Activated CD4-positive, alpha-beta memory T cell treated with anti-CD3 and anti-CD28 coated beads for 36 hours (primary cell): Measurements from ENCODE around the gene KIFC3. TPM values are rescaled to one million over a fixed set of nuclear protein-coding genes. Genes with fewer than 3 reads are reported as not detected.
"Not testable (repeated sequence)": the region's sequence is repeated elsewhere in the genome, so short reads cannot be mapped to it uniquely, and the experiment has no call there.

ENCODE experiments used
- CTCF ChIA-PET: fragments of 350-600 bp; sonication (Branson Sonifier 250); formaldehyde crosslinking; loops from one replicate; lab custom pipeline; 2021; ENCODE audit warnings: antibody characterized with exemption, inconsistent platforms; lab: Charles Lee
- POLR2A ChIA-PET: fragments of 350-600 bp; sonication (Branson Sonifier 250); formaldehyde crosslinking; loops from one replicate; lab custom pipeline; 2021; ENCODE audit warnings: antibody characterized with exemption; lab: Charles Lee
- DNase-seq: peaks from one replicate; pipeline ENCODE4 v3.0.0-alpha.2; 2020
- H3K27ac Mint-ChIP-seq: one replicate; pipeline ENCODE4 v1.8.0; 2021; ENCODE audit warnings: mixed read lengths
- H3K27me3 Mint-ChIP-seq: one replicate; pipeline ENCODE4 v1.8.0; 2021; ENCODE audit warnings: mixed read lengths
- H3K36me3 Mint-ChIP-seq: one replicate; pipeline ENCODE4 v1.8.0; 2021; ENCODE audit warnings: mixed read lengths
- H3K4me1 Mint-ChIP-seq: one replicate; pipeline ENCODE4 v1.8.0; 2021; ENCODE audit warnings: low read depth, mixed read lengths
- H3K4me3 Mint-ChIP-seq: one replicate; pipeline ENCODE4 v1.8.0; 2021; ENCODE audit warnings: mild to moderate bottlenecking, mixed read lengths
- H3K9me3 Mint-ChIP-seq: one replicate; pipeline ENCODE4 v1.8.0; 2021; ENCODE audit warnings: mixed read lengths
- intact Hi-C: fragments of 100-400 bp; cut with micrococcal nuclease; formaldehyde crosslinking; loops from one replicate; pipeline ENCODE4 v1.15.1; 2023
- microRNA-seq: library from miRNA; unstranded; fragments of <30 nt; microRNA quantifications from one replicate; pipeline ENCODE4 v1.2.0, GENCODE V29; 2022; ENCODE audit warnings: borderline number of aligned reads, borderline microRNAs expressed, borderline replicate concordance
- total RNA-seq, 2 experiments: library from RNA; stranded (reverse); gene quantifications; one replicate each; pipeline ENCODE4 v1.2.3, GENCODE V29; 2021

Gene KIFC3
- total RNA-seq, 2 experiments from 2014 or later = 0.83 to 1.3 TPM

GRCh38 chr16:57712569-57712968 lies 89.7 kb downstream of the KIFC3 start:
- H3K4me3 Mint-ChIP-seq, H3K4me1 Mint-ChIP-seq, POLR2A ChIA-PET, H3K27ac Mint-ChIP-seq, CTCF ChIA-PET, intact Hi-C loops, H3K9me3 Mint-ChIP-seq, H3K36me3 Mint-ChIP-seq, DNase-seq: not testable (repeated sequence)
- peaks cover 14% of the 10 kb centered on the region for H3K27me3 Mint-ChIP-seq

- Mint-ChIP-seq H3K4me3 (no peak overlapping the region), H3K4me1 (peaks cover 2% of the 10 kb centered on the region), H3K36me3 (no peaks in the 10 kb centered on the region), H3K27me3 (peaks cover 14% of the 10 kb centered on the region), H3K27ac (no peak overlapping the region), H3K9me3 (no peaks in the 10 kb centered on the region)
- POLR2A ChIA-PET = no interaction called here
- intact Hi-C loops = no loop called here
- DNase-seq = no peak
- CTCF ChIA-PET = no interaction called here
These were observed 90.3 kb downstream of the KIFC3 start for GRCh38 chr16:57711993-57712392.

- peaks cover 14% of the 10 kb centered on the region for H3K27me3 Mint-ChIP-seq
- CTCF ChIA-PET = no interaction called here
- H3K9me3 Mint-ChIP-seq = no peaks in the 10 kb centered on the region
These were observed 90.9 kb downstream of the KIFC3 start for GRCh38 chr16:57711346-57711745.

DNA sequence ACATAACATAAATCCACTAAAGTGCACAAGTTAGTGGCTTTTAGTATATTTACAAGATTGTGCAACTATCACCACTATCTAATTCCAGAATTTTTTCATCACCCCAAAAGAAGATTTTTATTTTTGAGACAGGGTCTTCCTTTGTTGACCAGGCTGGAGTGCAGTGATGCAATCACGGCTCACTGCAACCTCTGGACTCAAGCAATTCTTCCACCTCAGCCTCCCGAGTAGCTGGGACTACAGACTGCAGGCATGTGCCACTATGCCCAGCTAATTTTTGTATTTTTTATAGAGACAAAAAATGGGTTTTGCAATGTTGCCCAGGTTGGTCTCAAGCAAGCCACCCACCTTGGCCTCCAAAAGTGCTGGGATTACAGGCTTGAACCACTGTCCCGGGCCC lies 92.6 kb downstream of the KIFC3 start:
- H3K36me3 Mint-ChIP-seq = no peaks in the 10 kb centered on the region
- POLR2A ChIA-PET = no interaction called here

More at GRCh38 chr16:57711346-57711745, 90.9 kb downstream of the KIFC3 start:
- POLR2A ChIA-PET = no interaction called here
- H3K4me3 Mint-ChIP-seq = no peak overlapping the region
- no peaks in the 10 kb centered on the region for H3K36me3 Mint-ChIP-seq
- no peak for DNase-seq
- H3K4me1 Mint-ChIP-seq = peaks cover 2% of the 10 kb centered on the region
- no peak overlapping the region for H3K27ac Mint-ChIP-seq
- intact Hi-C loops = no loop called here

More for the DNA sequence above, 92.6 kb downstream of the KIFC3 start:
- Mint-ChIP-seq H3K4me1 (peaks cover 2% of the 10 kb centered on the region), H3K4me3 (no peak overlapping the region), H3K27me3 (peaks cover 10% of the 10 kb centered on the region), H3K27ac (no peak overlapping the region), H3K9me3 (no peaks in the 10 kb centered on the region)
- intact Hi-C loops = no loop called here
- CTCF ChIA-PET = interaction anchor here (1.1 kb wide), 1 partner anchor 134 kb away, joined by 3 read pairs; no protein-coding TSS in a partner anchor
- no peak for DNase-seq

Small RNAs within 50 kb of the gene (microRNA-seq; reads per million reads assigned to microRNA genes)
- gene MIR6772 = not detected

Other genes starting within 250 kb of the KIFC3 start
- 1 to 10 TPM; 4.7 to 6.0 TPM for gene ADGRG1, start 173.9 kb downstream of the KIFC3 start, total RNA-seq
- not detected for gene ADGRG3, start 134.2 kb downstream of the KIFC3 start, total RNA-seq
- not detected for gene DRC7, start 107.7 kb downstream of the KIFC3 start, total RNA-seq
- gene KATNB1, start 66.7 kb downstream of the KIFC3 start, total RNA-seq = 10 to 100 TPM; 30.6 to 31.6 TPM
- not detected for gene CNGB1, start 168.6 kb upstream of the KIFC3 start, total RNA-seq
- 1 to 10 TPM; 6.5 to 8.1 TPM for gene ZNF319, start 198.2 kb upstream of the KIFC3 start, total RNA-seq
- gene USB1, start 198.9 kb upstream of the KIFC3 start, total RNA-seq = 10 to 100 TPM; 42.2 to 46.0 TPM
- under 1 TPM; 0.46 to 0.71 TPM for gene MMP15, start 223.3 kb upstream of the KIFC3 start, total RNA-seq